Retinal pigment epithelial cell (primary cell): ENCODE data around the gene TARBP1.
"Not testable (repeated sequence)": the region's sequence is repeated elsewhere in the genome, so short reads cannot be mapped to it uniquely, and the experiment has no call there.

ENCODE experiments used
- DNase-seq: peaks from one replicate; pipeline ENCODE4 v3.0.0-alpha.2; 2010; ENCODE audit warnings: low read depth
- H3K4me3 ChIP-seq: 2 replicates; pipeline ENCODE4 v1.5.1; 2011; ENCODE audit warnings: mild to moderate bottlenecking, low read length, control low read depth, moderate library complexity
- TF ChIP-seq, protein P1 (sequence below): conservative IDR thresholded peaks from 2 replicates; pipeline ENCODE4 v1.5.1; 2011; ENCODE audit warnings: low read depth, low read length, control low read depth, inconsistent platforms

Gene TARBP1

DNA sequence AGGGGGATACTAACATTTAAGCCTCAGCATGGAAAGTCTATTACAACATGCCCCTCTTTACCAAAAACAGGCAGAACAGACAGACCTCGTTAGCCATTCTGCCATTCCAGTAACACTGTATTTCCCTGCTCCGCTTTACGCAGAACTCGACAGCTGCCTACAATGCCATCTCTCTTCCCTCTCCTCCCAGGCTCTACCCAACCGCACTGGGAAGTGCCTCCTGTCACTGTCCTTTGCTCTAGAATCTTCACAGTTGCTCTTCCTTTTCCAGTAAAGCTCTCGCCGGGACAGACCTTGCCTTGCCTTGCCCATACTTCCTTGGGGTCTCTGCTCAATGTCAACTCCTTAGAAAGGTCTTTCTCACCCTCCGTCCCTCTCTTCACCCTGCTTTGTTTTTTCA, 82.9 kb downstream of the TARBP1 start:
- no peak for DNase-seq
- H3K4me3 ChIP-seq = no peak overlapping the region
- TF ChIP-seq, protein P1, sequence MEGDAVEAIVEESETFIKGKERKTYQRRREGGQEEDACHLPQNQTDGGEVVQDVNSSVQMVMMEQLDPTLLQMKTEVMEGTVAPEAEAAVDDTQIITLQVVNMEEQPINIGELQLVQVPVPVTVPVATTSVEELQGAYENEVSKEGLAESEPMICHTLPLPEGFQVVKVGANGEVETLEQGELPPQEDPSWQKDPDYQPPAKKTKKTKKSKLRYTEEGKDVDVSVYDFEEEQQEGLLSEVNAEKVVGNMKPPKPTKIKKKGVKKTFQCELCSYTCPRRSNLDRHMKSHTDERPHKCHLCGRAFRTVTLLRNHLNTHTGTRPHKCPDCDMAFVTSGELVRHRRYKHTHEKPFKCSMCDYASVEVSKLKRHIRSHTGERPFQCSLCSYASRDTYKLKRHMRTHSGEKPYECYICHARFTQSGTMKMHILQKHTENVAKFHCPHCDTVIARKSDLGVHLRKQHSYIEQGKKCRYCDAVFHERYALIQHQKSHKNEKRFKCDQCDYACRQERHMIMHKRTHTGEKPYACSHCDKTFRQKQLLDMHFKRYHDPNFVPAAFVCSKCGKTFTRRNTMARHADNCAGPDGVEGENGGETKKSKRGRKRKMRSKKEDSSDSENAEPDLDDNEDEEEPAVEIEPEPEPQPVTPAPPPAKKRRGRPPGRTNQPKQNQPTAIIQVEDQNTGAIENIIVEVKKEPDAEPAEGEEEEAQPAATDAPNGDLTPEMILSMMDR = no peak

DNA sequence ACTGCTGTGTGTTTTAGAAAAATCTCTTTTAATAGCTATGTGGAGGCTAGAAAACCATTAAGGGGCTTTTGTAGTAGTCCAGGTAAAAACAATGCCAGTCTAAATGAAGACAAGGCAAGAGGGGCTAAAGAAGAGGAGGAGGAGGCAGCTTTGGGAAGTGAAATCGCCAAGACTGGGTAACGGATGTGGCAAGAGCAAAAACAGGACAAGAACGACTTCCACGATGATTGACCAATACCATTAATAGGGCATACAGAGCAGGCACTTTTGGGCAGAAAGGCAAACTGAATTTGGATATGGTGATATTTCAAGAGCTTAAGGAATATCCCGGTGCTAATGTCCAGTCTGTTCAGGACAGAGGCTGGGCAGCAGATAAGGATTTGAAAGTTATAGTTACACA, 83.7 kb downstream of the TARBP1 start:
- H3K4me3 ChIP-seq = no peak overlapping the region
- no peak for DNase-seq
- TF ChIP-seq, protein P1 = no peak

DNA sequence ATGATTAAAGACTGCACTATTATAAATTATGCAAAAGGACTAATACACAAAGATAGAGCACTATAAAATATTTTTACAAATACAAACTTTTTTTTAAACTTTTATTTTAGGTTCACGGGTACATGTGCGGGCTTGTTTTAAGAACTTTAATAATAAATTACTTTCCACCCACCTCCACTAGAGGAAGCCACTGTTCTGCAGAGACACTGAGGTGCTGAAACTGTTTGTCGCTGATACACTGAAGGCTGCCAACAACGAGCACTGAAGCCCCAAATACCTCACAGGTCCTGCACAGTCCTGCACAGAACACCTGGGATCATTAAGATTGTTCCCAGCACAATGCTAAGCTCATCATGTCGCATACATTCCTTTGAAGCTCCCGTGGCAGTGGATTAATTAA, 85.8 kb downstream of the TARBP1 start:
- DNase-seq = no peak
- TF ChIP-seq, protein P1 = no peak

DNA sequence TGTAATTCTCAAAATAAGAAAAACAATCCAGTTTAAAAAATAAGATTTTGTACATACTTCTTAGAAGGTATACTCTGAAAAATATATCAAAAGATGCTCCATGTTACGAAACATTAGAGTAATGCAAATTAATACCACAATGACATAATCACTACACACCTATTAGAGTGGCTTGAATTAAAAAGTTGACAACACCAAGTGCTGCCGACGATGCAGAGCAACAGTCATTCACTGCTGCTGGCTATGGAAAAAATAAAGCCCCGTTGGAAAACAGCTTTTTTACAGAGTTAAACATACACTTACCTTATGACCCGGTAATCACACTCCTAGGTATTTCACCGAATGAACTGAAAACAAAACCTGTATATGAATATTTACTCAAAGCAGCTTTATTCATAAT, 90.9 kb downstream of the TARBP1 start:
- no peak for DNase-seq
- no peak overlapping the region for H3K4me3 ChIP-seq
- TF ChIP-seq, protein P1 = no peak

More for the DNA sequence above, 85.8 kb downstream of the TARBP1 start:
- H3K4me3 ChIP-seq = no peak overlapping the region

DNA sequence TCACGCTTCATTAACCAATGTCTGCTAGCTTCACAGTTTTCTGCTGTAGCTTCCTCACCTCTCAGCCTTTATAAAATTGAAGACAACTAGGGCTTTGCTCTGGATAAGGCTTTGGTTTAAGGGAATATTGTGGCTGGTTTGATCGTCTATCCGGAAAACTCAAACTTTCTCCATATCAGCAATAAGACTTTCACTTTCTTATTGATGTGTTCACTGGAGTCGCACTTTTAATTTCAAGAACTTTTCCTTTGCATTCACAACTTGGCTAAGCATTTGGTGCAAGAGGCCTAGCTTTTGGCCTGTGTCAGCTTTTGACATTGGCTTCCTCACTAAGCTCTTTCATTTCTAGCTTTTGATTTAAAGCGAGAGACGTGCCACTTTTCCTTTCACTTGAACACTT, 92.9 kb downstream of the TARBP1 start:
- no peak overlapping the region for H3K4me3 ChIP-seq
- no peak for DNase-seq
- TF ChIP-seq, protein P1 = no peak

DNA sequence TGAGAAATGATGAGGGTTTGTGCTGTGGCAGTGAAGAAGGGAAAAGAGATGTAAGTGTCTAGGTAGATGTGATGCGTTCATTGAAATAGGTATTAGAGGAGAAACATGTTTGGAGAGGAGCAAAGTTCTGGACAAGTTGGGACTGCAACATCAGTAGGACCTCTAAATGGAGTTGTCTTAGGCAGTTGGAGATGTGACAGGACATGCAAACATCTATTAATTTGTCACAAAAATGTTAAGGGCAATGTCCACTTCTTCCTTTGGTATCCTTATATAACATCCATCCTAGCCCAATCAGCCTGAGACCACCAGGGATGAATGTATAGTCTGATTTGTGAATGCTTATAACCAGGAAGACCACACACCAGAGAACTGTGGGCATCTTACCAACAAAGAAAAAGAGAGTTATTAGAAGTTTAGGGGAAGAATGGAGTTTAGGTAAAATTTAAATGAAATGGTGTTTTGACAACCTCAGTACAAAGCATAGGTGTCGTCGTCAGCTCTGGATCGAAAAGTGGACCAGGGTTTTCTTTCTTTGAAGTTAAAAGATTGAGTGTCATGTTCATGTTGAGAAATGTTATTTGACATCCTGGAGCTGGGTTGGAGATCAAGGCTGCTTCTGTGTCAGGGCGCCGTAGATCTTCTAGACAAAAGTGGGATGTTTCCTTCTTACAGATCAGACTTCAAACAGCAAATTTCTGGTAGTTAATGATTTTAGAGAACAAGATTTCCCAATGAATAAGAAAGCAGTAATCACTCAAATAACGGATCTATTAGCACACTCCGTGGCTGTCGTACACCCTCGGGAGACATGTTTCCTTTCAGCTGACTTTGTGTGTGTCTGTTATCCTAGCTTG, 97.1 kb downstream of the TARBP1 start:
- TF ChIP-seq, protein P1 = no peak
- DNase-seq = no peak
- no peak overlapping the region for H3K4me3 ChIP-seq

DNA sequence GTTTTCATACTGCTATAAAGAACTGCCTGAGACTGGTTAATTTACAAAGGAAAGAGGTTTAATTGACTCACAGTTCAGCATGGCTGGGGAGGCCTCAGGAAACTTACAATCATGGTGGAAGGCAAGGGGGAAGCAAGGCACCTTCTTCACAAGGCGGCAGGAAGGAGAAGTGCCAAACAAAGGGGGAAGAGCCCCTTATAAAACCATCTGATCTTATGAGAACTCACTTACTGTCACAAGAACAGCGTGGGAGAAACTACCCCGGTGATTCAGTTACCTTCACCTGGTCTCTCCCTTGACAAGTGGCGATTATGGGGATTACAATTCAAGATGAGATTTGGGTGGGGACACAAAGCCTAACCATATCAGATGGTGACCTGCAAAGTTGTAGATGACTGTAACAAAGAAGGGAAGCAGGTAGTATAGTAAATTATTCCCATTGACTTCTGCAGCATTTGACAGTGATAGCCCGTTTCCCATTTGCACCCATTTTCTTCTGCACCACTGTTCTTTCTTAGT, 99.3 kb downstream of the TARBP1 start:
- H3K4me3 ChIP-seq, DNase-seq: not testable (repeated sequence)
